C4-2B (cell line): ENCODE results near the gene TRIO.

ENCODE experiments used
- H3K27ac ChIP-seq: fragments of 450-650 bp; 2 replicates; pipeline ENCODE4 v1.5.1; 2017
- CTCF ChIP-seq: fragments of 450-650 bp; conservative IDR thresholded peaks from 2 replicates; pipeline ENCODE4 v1.5.1; 2017; ENCODE audit warnings: mild to moderate bottlenecking
- ZFX ChIP-seq: fragments of 450-650 bp; IDR thresholded peaks from 2 replicates; pipeline ENCODE4 v1.6.1; 2017

Gene TRIO

GRCh38 chr5:14270209-14270702 lies 127.1 kb downstream of the TRIO start:
- H3K27ac ChIP-seq: no peak overlapping the region
- TF ChIP-seq CTCF: peak; percentile 90
- no peak for TF ChIP-seq ZFX

- no peak overlapping the region for H3K27ac ChIP-seq
- no peak for TF ChIP-seq CTCF
- no peak for TF ChIP-seq ZFX
These were observed 129.5 kb downstream of the TRIO start for GRCh38 chr5:14272548-14273205.

- H3K27ac ChIP-seq: no peak overlapping the region
- TF ChIP-seq ZFX (no peak), CTCF (no peak)
These were observed 130.1 kb downstream of the TRIO start for GRCh38 chr5:14273207-14273767.

GRCh38 chr5:14276380-14276779 lies 133.2 kb downstream of the TRIO start:
- TF ChIP-seq CTCF: no peak
- no peak for TF ChIP-seq ZFX
- no peak overlapping the region for H3K27ac ChIP-seq

GRCh38 chr5:14277385-14278320 lies 134.5 kb downstream of the TRIO start:
- 0 out of 2 replicates have a peak, but pooled peaks have one; percentile 6 for TF ChIP-seq CTCF
- TF ChIP-seq ZFX: no peak
- no peak overlapping the region for H3K27ac ChIP-seq

- no peak for TF ChIP-seq CTCF
- no peak for TF ChIP-seq ZFX
- no peak overlapping the region for H3K27ac ChIP-seq
These were observed 137.2 kb downstream of the TRIO start for GRCh38 chr5:14280294-14280854.
